Stimulated activated CD8-positive, alpha-beta memory T cell treated with anti-CD3 and anti-CD28 coated beads, Interleukin-4, amount 100 ng/mL, for 1 hour (primary cell): ENCODE measurements around the gene MAPKAP1.
"Not testable (repeated sequence)": the region's sequence is repeated elsewhere in the genome, so short reads cannot be mapped to it uniquely, and the experiment has no call there.

Experiments used
- DNase-seq, 2 donors: peaks; one replicate each; pipeline ENCODE4 v3.0.0-alpha.2; 2020; ENCODE audit warnings: low read depth in 2 of 2, low spot score in 1 of 2

The MAPKAP1 gene

GRCh38 chr9:125732562-125732961, 25.6 kb upstream of the MAPKAP1 start:
- no peak for DNase-seq

DNA sequence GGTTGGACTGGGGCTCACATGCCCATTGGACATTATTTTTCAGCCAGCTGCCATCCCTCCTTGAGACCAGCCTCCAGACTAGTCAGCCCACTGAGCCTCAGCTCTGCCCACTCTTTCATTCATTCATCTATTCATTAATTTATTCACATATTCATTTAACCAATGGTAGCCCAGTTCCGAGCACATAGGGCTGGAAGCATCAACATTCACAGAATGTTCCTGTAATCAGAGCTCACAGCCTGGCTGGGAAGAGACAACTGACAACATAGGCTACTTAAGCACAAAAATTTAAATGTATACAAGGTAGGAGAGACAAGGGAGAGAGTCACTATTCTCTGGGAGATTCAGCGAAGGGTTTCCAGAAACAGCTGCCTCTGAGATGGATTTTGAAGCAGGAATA, 23.2 kb upstream of the MAPKAP1 start:
- DNase-seq, result no peak

- DNase-seq, result no peak
Observed at GRCh38 chr9:125726456-125727132, 19.6 kb upstream of the MAPKAP1 start.

DNA sequence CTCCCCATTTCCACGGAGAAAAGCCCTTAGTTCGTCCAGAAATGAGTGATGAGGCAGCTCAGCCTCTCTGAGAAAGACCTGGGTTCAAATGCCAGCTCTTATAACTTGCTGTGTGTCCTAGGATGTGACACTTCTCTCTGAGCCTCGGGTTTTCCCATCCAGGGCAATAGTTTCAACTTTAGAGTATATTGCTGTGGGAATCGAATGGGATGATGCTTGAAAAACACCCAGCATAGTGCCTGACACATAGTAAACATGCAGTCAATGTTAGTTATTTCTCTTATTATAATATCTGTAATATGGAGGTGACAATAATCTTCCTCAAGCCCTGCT, 430 bp upstream of the MAPKAP1 start:
- no peak for DNase-seq

DNA sequence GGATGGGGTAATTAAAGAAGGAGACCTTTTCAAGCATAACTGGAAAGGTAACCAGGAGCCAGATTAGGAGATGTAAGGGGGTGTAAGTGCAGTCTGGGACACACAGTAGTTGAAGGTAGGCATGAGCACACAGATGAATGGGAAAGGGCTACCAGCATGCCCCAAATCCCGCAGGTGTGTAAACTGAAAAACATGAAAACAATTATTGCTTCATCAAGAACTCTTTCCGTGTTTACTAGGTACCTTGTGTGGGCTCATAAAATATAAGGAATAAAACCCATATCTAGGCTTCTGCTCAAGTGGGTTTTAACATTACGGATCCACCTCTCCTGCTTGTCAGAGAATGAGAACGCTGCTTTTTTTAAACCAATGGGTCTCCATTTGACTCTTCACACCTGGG, 1.1 kb downstream of the MAPKAP1 start:
- DNase-seq, result no peak

- no peak for DNase-seq
Observed at GRCh38 chr9:125703662-125704061, 3.3 kb downstream of the MAPKAP1 start.

DNA sequence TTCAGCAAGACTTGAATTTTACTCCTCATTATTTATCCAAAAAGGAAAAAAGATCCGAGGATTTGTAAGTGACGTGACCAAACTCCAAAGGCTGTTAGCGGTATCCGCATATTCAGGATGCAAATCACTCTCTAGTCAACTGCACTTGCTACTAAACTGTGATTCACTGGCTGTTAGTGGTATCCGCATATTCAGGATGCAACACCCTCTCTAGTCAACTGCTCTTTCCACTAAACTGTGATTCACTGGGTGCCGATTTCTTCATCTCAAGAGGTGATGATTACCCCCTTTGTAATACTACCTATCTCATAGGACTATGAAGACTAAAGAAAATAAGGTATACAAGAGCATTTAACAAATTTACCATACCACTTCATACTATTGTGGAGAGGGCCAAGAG, 5.7 kb downstream of the MAPKAP1 start:
- no peak for DNase-seq

DNA sequence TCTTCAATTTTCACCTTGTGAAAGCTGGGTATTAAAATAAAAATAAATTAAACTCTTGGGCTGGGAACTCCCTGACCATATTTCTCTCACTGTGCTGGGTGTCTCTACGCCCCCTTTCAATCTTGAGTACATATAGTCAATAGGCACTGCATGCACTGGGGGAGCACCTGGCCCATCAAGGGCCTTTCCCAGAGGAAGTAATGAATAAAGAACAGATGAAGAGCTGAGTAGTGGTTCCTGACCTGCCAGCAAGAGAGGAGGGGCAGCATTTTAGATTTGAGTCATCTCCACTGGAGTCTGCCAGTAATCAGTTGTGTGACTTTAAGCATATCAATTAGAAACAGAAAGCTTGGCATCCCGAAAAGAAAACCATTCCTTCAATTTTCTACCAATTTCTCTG, 6.2 kb downstream of the MAPKAP1 start:
- DNase-seq, result no peak

GRCh38 chr9:125699870-125700269, 7.1 kb downstream of the MAPKAP1 start:
- DNase-seq, result no peak

- DNase-seq, result no peak
Observed at GRCh38 chr9:125696106-125696647, 10.8 kb downstream of the MAPKAP1 start.

GRCh38 chr9:125695548-125695947, 11.5 kb downstream of the MAPKAP1 start:
- not testable (repeated sequence) for DNase-seq

DNA sequence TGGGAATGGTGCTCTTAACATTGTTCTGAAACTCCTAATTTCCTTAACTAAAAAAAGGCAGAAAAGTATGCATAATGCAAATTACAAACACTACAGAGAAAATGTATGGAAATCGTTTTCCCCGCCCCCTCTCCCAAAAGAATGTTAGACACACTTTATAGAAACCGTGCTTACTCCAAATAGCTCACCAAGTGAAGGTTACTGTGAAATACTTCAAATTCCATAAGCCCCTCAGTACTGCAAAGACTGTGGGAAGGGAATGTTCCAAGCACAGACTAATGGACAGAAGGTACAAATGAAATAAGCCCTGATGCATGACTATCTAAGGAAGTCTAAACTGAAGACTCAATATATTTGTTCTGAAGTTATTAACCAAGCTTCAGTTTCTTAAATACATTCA, 12.5 kb downstream of the MAPKAP1 start:
- no peak for DNase-seq

DNA sequence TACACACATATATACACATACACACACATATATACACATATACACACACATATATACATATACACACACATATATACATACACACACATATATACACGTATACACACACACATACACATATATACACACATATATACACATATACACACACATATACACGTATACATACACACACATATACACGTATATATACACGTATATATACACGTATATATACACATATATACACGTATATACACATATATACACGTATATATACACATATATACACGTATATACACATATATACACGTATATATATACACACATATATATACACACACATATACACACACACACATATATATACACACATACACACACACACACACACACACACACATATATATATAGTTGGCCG, 13.5 kb downstream of the MAPKAP1 start:
- DNase-seq, result not testable (repeated sequence)

DNA sequence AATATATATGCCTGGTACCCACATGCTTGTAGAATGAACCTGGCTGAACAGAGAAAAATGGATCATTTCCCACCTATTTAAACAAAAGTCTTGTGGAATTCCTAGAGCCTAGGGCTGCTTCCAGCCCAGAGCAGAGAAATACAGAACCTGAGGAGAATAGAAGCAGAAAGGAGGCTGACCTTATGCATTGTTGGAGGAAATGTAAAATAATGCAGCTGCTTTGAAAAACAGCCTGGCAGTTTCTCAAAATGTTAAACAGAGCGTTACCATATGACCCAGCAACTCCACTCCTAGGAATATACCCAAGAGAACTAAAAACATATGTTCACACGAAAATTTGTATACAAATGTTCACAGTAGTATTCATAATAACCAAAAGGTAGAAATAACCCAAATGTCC, 15.1 kb downstream of the MAPKAP1 start:
- DNase-seq, result no peak

- no peak for DNase-seq
Observed at GRCh38 chr9:125690679-125691078, 16.3 kb downstream of the MAPKAP1 start.

DNA sequence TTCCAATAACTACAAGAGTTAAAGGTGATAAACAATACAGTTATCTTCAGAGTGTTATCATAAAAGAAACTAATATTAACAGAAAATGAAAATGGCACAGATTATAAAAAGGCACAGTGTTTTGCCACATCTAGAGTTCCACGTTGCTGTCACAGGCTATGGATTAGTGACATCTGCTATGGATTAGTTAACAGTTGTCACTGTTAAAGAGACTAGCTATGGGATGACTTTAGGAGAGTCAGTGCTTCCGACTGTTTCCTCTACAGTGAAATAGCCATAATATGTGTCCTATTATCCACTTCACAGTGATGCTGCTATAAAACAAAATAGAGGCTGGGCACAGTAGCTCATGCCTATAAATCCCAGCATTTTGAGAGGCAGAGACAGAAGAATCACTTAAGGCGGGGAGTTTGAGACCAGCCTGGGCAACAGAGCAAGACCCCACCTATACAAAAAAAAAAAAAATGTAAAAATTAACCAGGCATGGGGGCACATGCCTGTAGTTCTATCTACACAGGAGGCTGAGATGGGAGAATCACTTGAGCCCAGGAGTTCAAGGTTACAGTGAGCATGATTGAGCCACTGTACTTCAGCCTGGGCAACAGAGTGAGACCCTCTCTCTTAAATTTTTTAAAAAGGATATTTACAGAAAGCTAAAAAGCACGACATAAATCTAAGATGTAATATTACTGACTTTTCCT, 19.7 kb downstream of the MAPKAP1 start:
- no peak for DNase-seq

GRCh38 chr9:125685167-125685566, 21.8 kb downstream of the MAPKAP1 start:
- no peak for DNase-seq

DNA sequence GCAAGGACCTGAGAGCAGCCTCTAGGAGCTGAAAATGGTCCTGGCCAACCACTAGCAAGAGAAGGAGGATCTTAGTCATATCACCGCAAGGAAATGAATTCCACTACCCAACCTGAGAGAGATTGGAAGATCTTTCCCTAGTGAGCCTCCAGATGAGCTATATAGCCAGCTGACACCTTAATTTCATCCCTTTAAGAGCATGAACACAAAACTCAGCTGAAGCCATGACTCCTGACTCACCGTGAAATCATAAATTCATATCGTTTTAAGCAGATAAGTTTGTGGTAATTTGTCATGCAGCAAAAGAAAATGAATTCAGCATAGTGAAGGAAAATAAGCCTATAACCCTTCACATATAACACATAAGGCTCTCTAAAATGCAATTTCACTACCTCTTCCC, 23.5 kb downstream of the MAPKAP1 start:
- no peak for DNase-seq

DNA sequence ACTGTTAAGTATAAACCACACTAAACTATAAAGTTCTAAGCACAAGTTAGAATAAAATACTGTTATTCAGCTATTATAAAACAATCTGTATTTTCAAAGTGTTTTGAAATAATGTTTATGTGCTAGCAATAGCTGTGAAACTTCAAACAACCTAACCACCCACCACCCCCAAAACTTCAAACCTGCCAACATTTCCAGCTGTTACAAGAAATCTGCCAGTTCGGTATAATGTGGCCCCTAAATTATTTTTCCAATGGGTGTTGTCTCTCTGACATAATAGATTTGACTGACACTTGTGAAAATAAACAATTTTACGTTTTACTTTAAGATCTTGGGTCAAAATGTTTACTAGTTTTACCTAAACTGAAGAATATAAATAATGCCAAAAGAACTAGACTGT, 24.7 kb downstream of the MAPKAP1 start:
- no peak for DNase-seq

- DNase-seq, result no peak
Observed at GRCh38 chr9:125681657-125682056, 25.4 kb downstream of the MAPKAP1 start.

- no peak for DNase-seq
Observed at GRCh38 chr9:125681086-125681622, 25.9 kb downstream of the MAPKAP1 start.

DNA sequence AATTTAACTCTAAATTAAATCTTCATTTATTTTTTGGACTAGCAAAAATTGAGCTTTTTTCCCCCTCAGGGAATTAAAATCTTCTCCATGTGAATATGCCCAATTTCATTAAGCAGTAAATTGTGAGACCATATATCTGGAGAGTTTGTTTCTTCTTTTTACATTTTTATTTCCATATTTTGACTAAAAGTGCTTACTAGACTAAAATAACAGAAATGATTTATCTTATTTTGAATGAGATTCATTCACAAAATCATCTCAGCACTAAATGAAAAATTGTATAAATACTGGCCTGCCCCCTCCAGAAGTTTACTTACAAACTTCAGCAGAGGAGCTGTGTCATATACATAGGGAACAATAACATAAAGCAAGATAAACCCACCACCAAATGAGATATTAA, 26.6 kb downstream of the MAPKAP1 start:
- no peak for DNase-seq
